GM18507 (cell line): ENCODE measurements around the gene FAN1.
"Not testable (repeated sequence)": the region's sequence is repeated elsewhere in the genome, so short reads cannot be mapped to it uniquely, and the experiment has no call there.

Source experiments
- DNase-seq: peaks from one replicate; pipeline ENCODE4 v3.0.0; 2011; ENCODE audit warnings: low read depth; ENCODE audit not compliant: insufficient read length; ENCODE audit errors: extremely low spot score
- FAIRE-seq: peaks from 2 replicates; lab custom pipeline; 2011; peaks lifted over from hg19 to GRCh38; lab: Jason Lieb, UNC

Gene FAN1

GRCh38 chr15:30903497-30904187 is at the start of gene FAN1:
Gene FAN1, plus strand, starts transcription at chr15:30903915. Its CDS starts 749 bp downstream, at chr15:30904664.
- peak; percentile 90 for FAIRE-seq
- DNase-seq, result peak; percentile 82

- peak; percentile 85 for FAIRE-seq
- peak; percentile 11 for DNase-seq
Measured at GRCh38 chr15:30859091-30859874, 44.4 kb upstream of the FAN1 start.

GRCh38 chr15:30865257-30865656 is 38.5 kb upstream of the FAN1 start:
- FAIRE-seq, result no peak
- DNase-seq, result no peak

GRCh38 chr15:30870681-30871080 is 33.0 kb upstream of the FAN1 start:
- FAIRE-seq (no peak), DNase-seq (no peak)

- DNase-seq, result no peak
- no peak for FAIRE-seq
Measured at GRCh38 chr15:30872341-30872748, 31.4 kb upstream of the FAN1 start.

- no peak for FAIRE-seq
- no peak for DNase-seq
Measured at GRCh38 chr15:30877070-30877469, 26.6 kb upstream of the FAN1 start.

GRCh38 chr15:30878515-30878914 is 25.2 kb upstream of the FAN1 start:
- no peak for FAIRE-seq
- no peak for DNase-seq

- DNase-seq, result no peak
- FAIRE-seq, result no peak
Measured at GRCh38 chr15:30882849-30883433, 20.8 kb upstream of the FAN1 start.

- not testable (repeated sequence) for DNase-seq, FAIRE-seq
Measured at GRCh38 chr15:30883666-30884065, 20.0 kb upstream of the FAN1 start.

GRCh38 chr15:30885814-30886213 is 17.9 kb upstream of the FAN1 start:
- no peak for FAIRE-seq

GRCh38 chr15:30889196-30889595 is 14.5 kb upstream of the FAN1 start:
- DNase-seq, result no peak
- FAIRE-seq, result no peak

More at GRCh38 chr15:30885814-30886213, 17.9 kb upstream of the FAN1 start:
- DNase-seq, result no peak

- DNase-seq (no peak), FAIRE-seq (no peak)
Measured at GRCh38 chr15:30895461-30896210, 8.1 kb upstream of the FAN1 start.

- DNase-seq (no peak), FAIRE-seq (no peak)
Measured at GRCh38 chr15:30896211-30896606, 7.5 kb upstream of the FAN1 start.

- FAIRE-seq, result no peak
Measured at GRCh38 chr15:30901889-30902288, 1.8 kb upstream of the FAN1 start.

GRCh38 chr15:30904812-30905211 is 1.1 kb downstream of the FAN1 start:
- FAIRE-seq, result no peak
- DNase-seq, result no peak

More at GRCh38 chr15:30901889-30902288, 1.8 kb upstream of the FAN1 start:
- no peak for DNase-seq

GRCh38 chr15:30905821-30906220 is 2.1 kb downstream of the FAN1 start:
- FAIRE-seq (no peak), DNase-seq (no peak)

- FAIRE-seq (no peak), DNase-seq (no peak)
Measured at GRCh38 chr15:30906366-30906765, 2.7 kb downstream of the FAN1 start.

GRCh38 chr15:30913761-30914160 is 10.0 kb downstream of the FAN1 start:
- no peak for FAIRE-seq

GRCh38 chr15:30917013-30917412 is 13.3 kb downstream of the FAN1 start:
- no peak for DNase-seq
- no peak for FAIRE-seq

More at GRCh38 chr15:30913761-30914160, 10.0 kb downstream of the FAN1 start:
- no peak for DNase-seq

- DNase-seq (no peak), FAIRE-seq (no peak)
Measured at GRCh38 chr15:30917675-30918074, 14.0 kb downstream of the FAN1 start.
